Activated CD4-positive, CD25-positive, alpha-beta regulatory T cell treated with anti-CD3 and anti-CD28 coated beads, Interleukin-2, amount 50 U/mL, for 72 hours (primary cell): Measurements from ENCODE around the gene TTF1.
A peak's percentile ranks its signal among the peaks of the same experiment; 100 is the strongest.

Experiments
- DNase-seq: peaks from one replicate; pipeline ENCODE4 v3.0.0; 2021

Gene TTF1

GRCh38 chr9:132406554-132407122 is at the start of gene TTF1:
TTF1 (minus strand) TSS chr9:132406840; CDS start chr9:132402821, 4,019 bp downstream.
- DNase-seq, result peak; percentile 89

- no peak for DNase-seq
Measured at GRCh38 chr9:132456241-132456640, 49.6 kb upstream of the TTF1 start.

GRCh38 chr9:132451276-132451675 is 44.6 kb upstream of the TTF1 start:
- no peak for DNase-seq

GRCh38 chr9:132447902-132448301 is 41.3 kb upstream of the TTF1 start:
- DNase-seq, result no peak

- DNase-seq, result no peak
Measured at GRCh38 chr9:132447346-132447745, 40.7 kb upstream of the TTF1 start.

- DNase-seq, result no peak
Measured at GRCh38 chr9:132446887-132447286, 40.2 kb upstream of the TTF1 start.

GRCh38 chr9:132443951-132444607 is 37.4 kb upstream of the TTF1 start:
- no peak for DNase-seq

- no peak for DNase-seq
Measured at GRCh38 chr9:132441404-132441803, 34.8 kb upstream of the TTF1 start.

GRCh38 chr9:132440735-132441134 is 34.1 kb upstream of the TTF1 start:
- DNase-seq, result no peak

GRCh38 chr9:132439153-132439552 is 32.5 kb upstream of the TTF1 start:
- DNase-seq, result no peak

GRCh38 chr9:132434881-132435280 is 28.2 kb upstream of the TTF1 start:
- no peak for DNase-seq

- DNase-seq, result no peak
Measured at GRCh38 chr9:132430998-132431397, 24.4 kb upstream of the TTF1 start.

GRCh38 chr9:132426639-132427414 is 20.2 kb upstream of the TTF1 start:
- DNase-seq, result no peak

GRCh38 chr9:132425675-132426062 is 19.0 kb upstream of the TTF1 start:
- no peak for DNase-seq

- DNase-seq, result no peak
Measured at GRCh38 chr9:132424857-132425674, 18.4 kb upstream of the TTF1 start.

- no peak for DNase-seq
Measured at GRCh38 chr9:132423503-132423902, 16.9 kb upstream of the TTF1 start.

- no peak for DNase-seq
Measured at GRCh38 chr9:132422574-132422973, 15.9 kb upstream of the TTF1 start.

- DNase-seq, result no peak
Measured at GRCh38 chr9:132418726-132419363, 12.2 kb upstream of the TTF1 start.

- no peak for DNase-seq
Measured at GRCh38 chr9:132415181-132415580, 8.5 kb upstream of the TTF1 start.

GRCh38 chr9:132414731-132415130 is 8.1 kb upstream of the TTF1 start:
- DNase-seq, result no peak

GRCh38 chr9:132413926-132414325 is 7.3 kb upstream of the TTF1 start:
- no peak for DNase-seq

GRCh38 chr9:132412089-132412488 is 5.4 kb upstream of the TTF1 start:
- no peak for DNase-seq

- peak; percentile 67 for DNase-seq
Measured at GRCh38 chr9:132411091-132411508, 4.5 kb upstream of the TTF1 start.
